Endothelial cell of umbilical vein (primary cell): ENCODE results near the gene ZNF316. TPM values are rescaled to one million over a fixed set of nuclear protein-coding genes. Genes with fewer than 3 reads are reported as not detected.

Experiments used
- BruUV-seq: library from RNA; stranded (reverse); fragments of 400-500 nt; replicated peaks from 2 replicates; lab custom pipeline; 2021; lab: Mats Ljungman, UMichigan
- CTCF ChIA-PET: fragments of 300-600, 350-600 bp; sonication (Branson Sonifier 250); formaldehyde crosslinking; loops from one replicate; lab custom pipeline; 2021; ENCODE audit warnings: antibody characterized with exemption, inconsistent platforms; lab: Charles Lee
- POLR2A ChIA-PET: fragments of 300-600, 350-600 bp; sonication (Branson Sonifier 250); formaldehyde crosslinking; loops from one replicate; lab custom pipeline; 2021; ENCODE audit warnings: antibody characterized with exemption, inconsistent platforms; lab: Charles Lee
- DNase-seq: peaks from one replicate; pipeline ENCODE4 v3.0.0-alpha.2; 2011; ENCODE audit warnings: low read depth, low spot score
- FAIRE-seq: peaks from 2 replicates; lab custom pipeline; 2011; peaks lifted over from hg19 to GRCh38; lab: Jason Lieb, UNC
- H2AFZ ChIP-seq: 2 replicates; pipeline ENCODE4 v1.6.0; 2012; ENCODE audit warnings: low read depth, low read length, control low read depth, inconsistent platforms
- H3K27ac ChIP-seq: 2 replicates; pipeline ENCODE4 v1.5.1; 2011; ENCODE audit warnings: low read depth, mild to moderate bottlenecking, control low read depth, low read length, moderate library complexity; ENCODE audit not compliant: insufficient read depth
- H3K27me3 ChIP-seq, 2 experiments: 2 replicates each; pipeline versions ENCODE4 v1.6.0 to v1.6.1; 2011; ENCODE audit warnings: low read length in 2 of 2, mixed read lengths in 1 of 2; ENCODE audit not compliant: control insufficient read depth in 2 of 2, insufficient read depth in 2 of 2
- H3K36me3 ChIP-seq, 2 experiments: 2 replicates in 1 of 2; 3 replicates in 1 of 2; pipeline ENCODE4 v1.5.1; 2011; ENCODE audit warnings: low read length in 2 of 2, mild to moderate bottlenecking in 1 of 2, moderate library complexity in 1 of 2; ENCODE audit not compliant: control insufficient read depth in 2 of 2, insufficient read depth in 2 of 2; ENCODE audit errors: extremely low read depth in 1 of 2
- H3K4me1 ChIP-seq: 3 replicates; pipeline ENCODE4 v1.5.1; 2011; ENCODE audit warnings: mild to moderate bottlenecking, low read length; ENCODE audit not compliant: control insufficient read depth, insufficient read depth; ENCODE audit errors: extremely low read depth
- H3K4me2 ChIP-seq: 2 replicates; pipeline ENCODE4 v1.6.1; 2011; ENCODE audit warnings: low read length, control low read depth, mixed read lengths; ENCODE audit not compliant: insufficient read depth
- H3K4me3 ChIP-seq, 3 experiments: fragments of 200-600 bp in 1 of 3; sonication (generic), shearing (Covaris generic) in 1 of 3; replicated peaks in 1 of 3; 2 replicates each; pipeline ENCODE4 v1.5.1; 2011 to 2016; ENCODE audit warnings: control low read depth in 3 of 3, low read length in 3 of 3, mild to moderate bottlenecking in 2 of 3, inconsistent platforms in 1 of 3, low read depth in 1 of 3, moderate library complexity in 1 of 3; ENCODE audit not compliant: insufficient read depth in 1 of 3
- H3K79me2 ChIP-seq: 2 replicates; pipeline ENCODE4 v1.6.0; 2012; ENCODE audit warnings: low read length, inconsistent platforms; ENCODE audit not compliant: control insufficient read depth, insufficient read depth
- H3K9ac ChIP-seq: replicated peaks from 2 replicates; pipeline ENCODE3; 2011; ENCODE audit warnings: low read length, control low read depth; ENCODE audit not compliant: insufficient read depth; ENCODE audit errors: extremely low read depth
- H3K9me1 ChIP-seq: replicated peaks from 3 replicates; pipeline ENCODE4 v1.6.0; 2011; ENCODE audit warnings: mild to moderate bottlenecking, low read length; ENCODE audit not compliant: control insufficient read depth, insufficient read depth; ENCODE audit errors: extremely low read depth
- H3K9me3 ChIP-seq: replicated peaks from 2 replicates; pipeline ENCODE4 v1.5.1; 2012; ENCODE audit warnings: low read length, inconsistent platforms; ENCODE audit not compliant: control insufficient read depth, insufficient read depth
- H4K20me1 ChIP-seq: replicated peaks from 2 replicates; pipeline ENCODE3; 2011; ENCODE audit warnings: mild to moderate bottlenecking, low read length; ENCODE audit not compliant: control insufficient read depth, insufficient read depth; ENCODE audit errors: extremely low read depth
- CTCF ChIP-seq, 2 donors: IDR thresholded peaks; 1 replicate in 1 of 2; 2 replicates in 1 of 2; pipeline ENCODE4 v1.5.1; 2011; ENCODE audit warnings: low read length in 2 of 2, mild to moderate bottlenecking in 2 of 2, moderate library complexity in 2 of 2, control low read depth in 1 of 2, inconsistent platforms in 1 of 2, low read depth in 1 of 2; ENCODE audit not compliant: insufficient read depth in 1 of 2; ENCODE audit errors: extremely low read depth in 1 of 2
- EZH2 ChIP-seq: IDR thresholded peaks from 2 replicates; pipeline ENCODE4 v1.6.1; 2012; ENCODE audit warnings: borderline replicate concordance, low read depth, mild to moderate bottlenecking, moderate library complexity, low read length, inconsistent platforms; ENCODE audit not compliant: severe bottlenecking
- FOS ChIP-seq: IDR thresholded peaks from 2 replicates; pipeline ENCODE4 v1.6.1; 2011; ENCODE audit warnings: mild to moderate bottlenecking, low read length, moderate library complexity, borderline replicate concordance; ENCODE audit not compliant: insufficient read depth
- GATA2 ChIP-seq: IDR thresholded peaks from 2 replicates; pipeline ENCODE4 v1.7.0; 2011; ENCODE audit warnings: low read depth, mild to moderate bottlenecking, moderate library complexity, mixed read lengths, low read length; ENCODE audit not compliant: insufficient read length, insufficient read depth
- JUN ChIP-seq: IDR thresholded peaks from 2 replicates; pipeline ENCODE4 v1.6.1; 2011; ENCODE audit warnings: borderline replicate concordance, low read depth; ENCODE audit not compliant: insufficient read length, insufficient read depth
- MYC ChIP-seq: IDR thresholded peaks from one replicate; pipeline ENCODE4 v1.6.1; 2011; ENCODE audit warnings: mild to moderate bottlenecking, low read depth, low read length
- POLR2A ChIP-seq: IDR thresholded peaks from 2 replicates; pipeline ENCODE4 v1.6.1; 2012; ENCODE audit warnings: low read depth, mild to moderate bottlenecking, control low read depth, low read length
- POLR2AphosphoS5 ChIP-seq: IDR thresholded peaks from 2 replicates; pipeline ENCODE4 v1.6.1; 2012; ENCODE audit warnings: low read depth, mild to moderate bottlenecking, control low read depth, low read length, moderate library complexity; ENCODE audit not compliant: insufficient read depth
- dilution Hi-C: fragments of 300-500 bp; cut with MboI; formaldehyde crosslinking; loops from one replicate; pipeline ENCODE4 v1.15.0; 2019; ENCODE audit warnings: low sequenced_read_pairs; ENCODE audit not compliant: extremely low pct_ligation_motif_present
- intact Hi-C: fragments of 100-400 bp; cut with micrococcal nuclease; formaldehyde crosslinking; loops from one replicate; pipeline ENCODE4 v1.10.0; 2022
- polyA plus RNA-seq, 4 experiments: library from polyadenylated mRNA; depleted of rRNA in 3 of 4; stranded (reverse) in 3 of 4; unstranded in 1 of 4; fragments of >200 nt; gene quantifications; 2 replicates each; pipeline versions ENCODE4 v1.2.1 to v1.2.3, GENCODE V29; 2011 to 2012; ENCODE audit warnings: missing spikeins in 1 of 4
- total RNA-seq: library from RNA; stranded (reverse); gene quantifications from 2 replicates; pipeline ENCODE4 v1.2.3, GENCODE V29; 2021
- TF ChIP-seq, protein P1 (sequence below): IDR thresholded peaks from 2 replicates; pipeline ENCODE4 v1.6.1; 2011; ENCODE audit not compliant: insufficient read depth, insufficient read length

Gene ZNF316
- total and polyA plus RNA-seq, 2 donors (not counting 3 experiments of a cell fraction or from before 2014, with no cell fraction given): 7.7 to 23.8 TPM

- no peaks in the 10 kb centered on the region for H4K20me1 ChIP-seq
- dilution Hi-C loops: no loop called here
- CTCF ChIA-PET: no interaction called here
- no peak for FAIRE-seq
- no peak for DNase-seq
- peaks cover 18 to 24% of the 10 kb centered on the region in 2 experiments for H3K27me3 ChIP-seq
- POLR2A ChIA-PET: no interaction called here
- no peaks in the 10 kb centered on the region for H3K4me1 ChIP-seq
- no peaks in the 10 kb centered on the region for H3K36me3 ChIP-seq
- no peaks in the 10 kb centered on the region for H3K9me3 ChIP-seq
- H3K9me1 ChIP-seq: no peaks in the 10 kb centered on the region
- peak within 1 kb of the TSS; percentile 38 for H2AFZ ChIP-seq
- intact Hi-C loops: no loop called here
- H3K4me3 ChIP-seq: peak within 1 kb of the TSS in 2 of 3 experiments; percentile 27 to 37
- no peak within 1 kb of the TSS for H3K27ac ChIP-seq
- no peaks in the 10 kb centered on the region for H3K79me2 ChIP-seq
- BruUV-seq: no TSS peak
- peak within 1 kb of the TSS; percentile 23 for H3K4me2 ChIP-seq
- H3K9ac ChIP-seq: no peak within 1 kb of the TSS
- no peak for TF ChIP-seq FOS
- no peak for TF ChIP-seq CTCF (IDR thresholded peaks at IDR 0.05; ENCODE audit: extremely low read depth in 1 of 2, insufficient read depth in 1 of 2, low read depth in 1 of 2, low read length in 2 of 2)
- TF ChIP-seq EZH2: no peak
- no peak for TF ChIP-seq JUN
- no peak for TF ChIP-seq POLR2A
- no peak for TF ChIP-seq POLR2AphosphoS5
- TF ChIP-seq GATA2: no peak
- TF ChIP-seq, protein P1, sequence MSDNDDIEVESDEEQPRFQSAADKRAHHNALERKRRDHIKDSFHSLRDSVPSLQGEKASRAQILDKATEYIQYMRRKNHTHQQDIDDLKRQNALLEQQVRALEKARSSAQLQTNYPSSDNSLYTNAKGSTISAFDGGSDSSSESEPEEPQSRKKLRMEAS: no peak
- no peak for TF ChIP-seq MYC
Observed at GRCh38 chr7:6614953-6615722, 22.0 kb upstream of the ZNF316 start, which contains the start of gene ZNF853. TSS of gene ZNF853 (plus strand) at chr7:6615610. CDS start at chr7:6616175, 565 bp downstream.
